ENCODE results near the gene AIF1L.

AIF1L gene

DNA sequence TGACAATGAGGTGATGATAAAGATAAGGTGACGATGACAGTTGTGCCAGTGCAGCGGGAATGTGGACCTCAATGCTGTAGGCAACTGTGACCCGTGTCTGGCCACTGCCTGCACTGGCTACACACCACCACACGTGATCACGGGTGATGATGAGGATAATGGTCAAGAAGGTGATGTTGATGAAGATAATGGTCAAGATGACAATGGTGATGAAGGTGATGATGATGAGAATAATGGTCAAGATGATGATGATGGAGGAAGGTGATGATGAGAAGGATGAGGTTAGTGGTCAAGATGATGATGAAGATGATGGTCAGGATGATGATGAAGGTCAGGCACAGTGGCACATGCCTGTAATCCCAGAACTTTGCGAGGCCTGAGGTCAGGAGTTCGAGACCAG is 30.7 kb upstream of the AIF1L start:
- no peak for DNase-seq (ENCODE audit: low spot score)
- H3K27ac ChIP-seq, result no peak overlapping the region
- TF ChIP-seq, protein P1, sequence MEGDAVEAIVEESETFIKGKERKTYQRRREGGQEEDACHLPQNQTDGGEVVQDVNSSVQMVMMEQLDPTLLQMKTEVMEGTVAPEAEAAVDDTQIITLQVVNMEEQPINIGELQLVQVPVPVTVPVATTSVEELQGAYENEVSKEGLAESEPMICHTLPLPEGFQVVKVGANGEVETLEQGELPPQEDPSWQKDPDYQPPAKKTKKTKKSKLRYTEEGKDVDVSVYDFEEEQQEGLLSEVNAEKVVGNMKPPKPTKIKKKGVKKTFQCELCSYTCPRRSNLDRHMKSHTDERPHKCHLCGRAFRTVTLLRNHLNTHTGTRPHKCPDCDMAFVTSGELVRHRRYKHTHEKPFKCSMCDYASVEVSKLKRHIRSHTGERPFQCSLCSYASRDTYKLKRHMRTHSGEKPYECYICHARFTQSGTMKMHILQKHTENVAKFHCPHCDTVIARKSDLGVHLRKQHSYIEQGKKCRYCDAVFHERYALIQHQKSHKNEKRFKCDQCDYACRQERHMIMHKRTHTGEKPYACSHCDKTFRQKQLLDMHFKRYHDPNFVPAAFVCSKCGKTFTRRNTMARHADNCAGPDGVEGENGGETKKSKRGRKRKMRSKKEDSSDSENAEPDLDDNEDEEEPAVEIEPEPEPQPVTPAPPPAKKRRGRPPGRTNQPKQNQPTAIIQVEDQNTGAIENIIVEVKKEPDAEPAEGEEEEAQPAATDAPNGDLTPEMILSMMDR (conservative IDR thresholded peaks at IDR 0.05; ENCODE audit: low read depth), result no peak
- POLR2A ChIA-PET (ENCODE audit: low non-redundant PET), result no interaction called here
- CTCF ChIA-PET, result no interaction called here

DNA sequence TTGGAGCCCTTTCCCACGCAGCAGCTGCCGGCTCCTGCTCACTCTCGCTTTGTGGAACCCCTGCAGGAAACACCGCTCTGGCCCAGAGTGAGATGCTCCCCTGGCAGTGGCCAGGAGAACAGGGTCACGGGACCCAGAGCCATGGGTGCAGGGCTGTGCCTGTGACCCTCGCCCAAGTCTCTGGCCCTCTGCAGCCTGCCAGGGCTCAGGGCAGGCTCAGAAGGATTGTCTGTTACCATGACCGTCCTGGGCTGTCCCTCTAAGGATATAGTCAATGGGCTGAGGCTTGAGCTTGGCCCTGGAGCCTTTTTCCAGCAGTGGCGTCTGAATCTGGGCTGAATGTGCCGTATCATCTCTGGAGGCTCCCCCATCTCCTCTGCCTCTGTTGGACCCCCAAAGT is 28.7 kb upstream of the AIF1L start:
- ChIA-PET CTCF (interaction anchor here (0.5 to 0.6 kb wide), 2 partner anchors 238 to 898 kb away, joined by 3 read pairs; no protein-coding TSS in a partner anchor), POLR2A (ENCODE audit: low non-redundant PET) (no interaction called here)
- DNase-seq (ENCODE audit: low spot score), result no peak
- H3K27ac ChIP-seq, result no peak overlapping the region
- TF ChIP-seq, protein P1 (conservative IDR thresholded peaks at IDR 0.05; ENCODE audit: low read depth), result no peak

DNA sequence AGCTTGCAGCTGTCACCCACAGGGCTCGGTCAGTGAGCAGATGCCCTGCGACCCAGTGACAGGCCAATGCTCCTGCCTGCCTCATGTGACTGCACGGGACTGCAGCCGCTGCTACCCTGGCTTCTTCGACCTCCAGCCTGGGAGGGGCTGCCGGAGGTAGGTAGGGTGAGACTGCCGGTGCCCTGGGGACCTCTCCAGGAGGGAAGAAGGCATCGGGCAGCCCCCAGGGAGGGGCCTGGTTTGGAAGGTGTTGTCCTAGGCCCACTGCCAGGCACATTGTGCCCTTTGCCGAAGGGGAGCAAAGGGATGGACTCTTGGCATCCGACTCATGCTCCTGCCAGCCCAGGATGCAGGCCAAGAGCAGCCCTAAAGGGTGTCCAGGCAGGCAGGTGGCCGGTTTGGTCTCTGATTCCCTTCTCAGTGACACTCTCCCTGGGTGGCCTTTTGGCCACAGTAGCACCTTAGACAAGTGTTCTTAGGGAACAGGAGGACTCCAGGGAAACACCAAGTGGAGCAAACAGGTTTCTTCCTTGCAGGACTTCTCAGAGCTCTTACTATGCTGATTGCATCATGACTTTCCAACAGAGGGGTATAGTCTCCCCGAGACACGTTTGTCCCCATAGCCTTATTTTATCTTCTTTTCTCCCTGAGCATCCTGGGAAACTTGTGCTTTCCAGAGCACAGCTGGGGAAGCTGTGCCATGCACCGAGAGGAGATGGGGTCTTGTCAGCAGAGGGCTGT is 28.1 kb upstream of the AIF1L start:
- no peak for DNase-seq (ENCODE audit: low spot score)
- TF ChIP-seq, protein P1 (conservative IDR thresholded peaks at IDR 0.05; ENCODE audit: low read depth), result no peak
- H3K27ac ChIP-seq, result no peak overlapping the region
- ChIA-PET CTCF (interaction anchor here (0.5 kb wide), 1 partner anchor 237 kb away, joined by 3 read pairs; no protein-coding TSS in a partner anchor), POLR2A (ENCODE audit: low non-redundant PET) (interaction anchor here (0.7 kb wide), 1 partner anchor 181 kb away, joined by 3 read pairs; no protein-coding TSS in a partner anchor)

DNA sequence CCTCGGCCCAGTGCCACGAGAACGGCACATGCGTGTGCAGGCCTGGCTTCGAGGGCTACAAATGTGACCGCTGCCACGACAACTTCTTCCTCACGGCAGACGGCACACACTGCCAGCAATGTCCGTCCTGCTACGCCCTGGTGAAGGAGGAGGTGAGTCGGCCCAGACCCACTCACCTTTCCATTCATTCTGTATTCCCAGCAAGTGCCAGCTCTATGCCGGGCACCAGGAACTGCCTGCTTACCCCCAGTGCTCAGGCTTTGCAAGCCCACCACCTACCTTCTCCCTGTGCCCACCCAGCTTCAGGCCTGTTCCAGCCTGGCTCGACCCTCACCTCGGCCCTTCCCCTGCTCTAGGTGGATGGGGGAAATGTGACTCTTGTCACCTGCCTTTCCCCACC is 26.6 kb upstream of the AIF1L start:
- CTCF ChIA-PET, result no interaction called here
- POLR2A ChIA-PET (ENCODE audit: low non-redundant PET), result no interaction called here
- no peak for DNase-seq (ENCODE audit: low spot score)
- TF ChIP-seq, protein P1 (conservative IDR thresholded peaks at IDR 0.05; ENCODE audit: low read depth), result no peak
- H3K27ac ChIP-seq, result no peak overlapping the region

DNA sequence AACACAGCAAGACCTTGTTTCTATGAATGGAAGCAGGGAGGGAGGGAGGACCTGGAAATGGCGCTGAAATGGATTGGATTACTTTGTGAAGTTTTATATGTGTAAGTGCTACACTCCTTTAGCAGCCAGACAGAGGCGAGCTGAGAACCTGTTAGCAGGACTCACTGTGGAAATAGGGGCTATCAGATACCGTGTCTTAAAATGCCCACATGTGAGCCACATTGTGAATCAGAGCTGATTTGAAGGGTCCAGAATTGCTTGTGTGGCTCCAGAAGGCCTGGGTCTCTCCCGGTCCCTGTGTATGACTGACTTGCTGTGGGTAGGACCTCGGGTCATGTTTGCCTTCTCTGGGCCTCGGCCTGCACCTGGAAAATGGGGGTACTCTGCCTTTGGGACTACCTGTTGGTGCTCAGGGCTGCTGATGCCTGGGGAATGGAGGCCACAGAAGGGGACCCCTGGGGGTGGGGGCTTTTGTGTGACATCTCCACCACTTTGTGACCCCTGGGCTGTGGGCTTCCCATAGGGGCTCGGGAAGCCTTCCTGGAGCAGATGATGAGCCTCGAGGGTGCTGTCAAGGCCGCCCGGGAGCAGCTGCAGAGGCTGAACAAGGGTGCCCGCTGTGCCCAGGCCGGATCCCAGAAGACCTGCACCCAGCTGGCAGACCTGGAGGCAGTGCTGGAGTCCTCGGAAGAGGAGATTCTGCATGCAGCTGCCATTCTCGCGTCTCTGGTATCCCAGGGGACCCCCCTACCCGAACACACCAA is 24.0 kb upstream of the AIF1L start:
- DNase-seq (ENCODE audit: low spot score), result no peak
- TF ChIP-seq, protein P1 (conservative IDR thresholded peaks at IDR 0.05; ENCODE audit: low read depth), result no peak
- H3K27ac ChIP-seq, result no peak overlapping the region
- CTCF ChIA-PET, result interaction anchor here (0.6 to 1.2 kb wide), 2 partner anchors 10 to 1550 kb away, joined by 3 to 5 read pairs; no protein-coding TSS in a partner anchor
- POLR2A ChIA-PET (ENCODE audit: low non-redundant PET), result no interaction called here

DNA sequence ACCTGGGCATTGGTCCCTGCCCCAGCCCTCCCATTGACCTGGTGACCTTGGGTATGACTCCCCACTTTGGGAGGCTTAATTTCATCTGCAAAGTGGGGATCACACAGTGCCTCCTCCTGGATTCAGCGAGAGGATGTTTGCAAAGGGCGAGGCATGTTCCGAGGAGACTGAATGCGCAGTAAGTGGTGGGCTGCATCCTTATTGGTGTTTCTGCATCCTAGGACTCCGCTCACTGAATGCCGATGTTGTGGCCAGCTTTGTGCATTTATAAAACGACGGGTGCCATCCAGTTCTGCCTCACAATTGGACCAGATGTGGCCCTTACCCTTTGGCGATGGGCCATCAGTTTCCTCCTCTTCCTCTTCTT is 23.5 kb upstream of the AIF1L start:
- no peak for DNase-seq (ENCODE audit: low spot score)
- no peak overlapping the region for H3K27ac ChIP-seq
- POLR2A ChIA-PET (ENCODE audit: low non-redundant PET), result no interaction called here
- CTCF ChIA-PET, result interaction anchor here (0.6 to 1.2 kb wide), 3 partner anchors 10 to 277 kb away, joined by 3 to 5 read pairs (median 4); no protein-coding TSS in a partner anchor
- TF ChIP-seq, protein P1 (conservative IDR thresholded peaks at IDR 0.05; ENCODE audit: low read depth), result no peak

Data from RWPE1 (cell line).